SK-MEL-5 (cell line): ENCODE results near the gene AKAP12. TPM values are rescaled to one million over a fixed set of nuclear protein-coding genes. Genes with fewer than 3 reads are reported as not detected.

Experiments used
- DNase-seq: peaks from one replicate; pipeline ENCODE4 v3.0.0-alpha.2; 2016; ENCODE audit warnings: low read depth, low spot score
- in situ Hi-C: cut with HindIII; loops from 2 replicates; pipeline ENCODE4 v1.10.0; 2016; ENCODE audit warnings: low sequenced_read_pairs, high pct_unique_total_duplicates, low pct_unique_long_range_greater_than_20kb
- polyA plus RNA-seq, 2 experiments: library from polyadenylated mRNA; depleted of rRNA; stranded (reverse); fragments of >200 nt; gene quantifications; 2 replicates each; pipeline ENCODE4 v1.2.3, GENCODE V29; 2015
- total RNA-seq: library from RNA; depleted of rRNA; stranded (reverse); fragments of >200 nt; shearing (Covaris generic); gene quantifications from 2 replicates; pipeline ENCODE4 v1.2.3, GENCODE V29; 2014; rRNA removed

AKAP12 gene, protein sequence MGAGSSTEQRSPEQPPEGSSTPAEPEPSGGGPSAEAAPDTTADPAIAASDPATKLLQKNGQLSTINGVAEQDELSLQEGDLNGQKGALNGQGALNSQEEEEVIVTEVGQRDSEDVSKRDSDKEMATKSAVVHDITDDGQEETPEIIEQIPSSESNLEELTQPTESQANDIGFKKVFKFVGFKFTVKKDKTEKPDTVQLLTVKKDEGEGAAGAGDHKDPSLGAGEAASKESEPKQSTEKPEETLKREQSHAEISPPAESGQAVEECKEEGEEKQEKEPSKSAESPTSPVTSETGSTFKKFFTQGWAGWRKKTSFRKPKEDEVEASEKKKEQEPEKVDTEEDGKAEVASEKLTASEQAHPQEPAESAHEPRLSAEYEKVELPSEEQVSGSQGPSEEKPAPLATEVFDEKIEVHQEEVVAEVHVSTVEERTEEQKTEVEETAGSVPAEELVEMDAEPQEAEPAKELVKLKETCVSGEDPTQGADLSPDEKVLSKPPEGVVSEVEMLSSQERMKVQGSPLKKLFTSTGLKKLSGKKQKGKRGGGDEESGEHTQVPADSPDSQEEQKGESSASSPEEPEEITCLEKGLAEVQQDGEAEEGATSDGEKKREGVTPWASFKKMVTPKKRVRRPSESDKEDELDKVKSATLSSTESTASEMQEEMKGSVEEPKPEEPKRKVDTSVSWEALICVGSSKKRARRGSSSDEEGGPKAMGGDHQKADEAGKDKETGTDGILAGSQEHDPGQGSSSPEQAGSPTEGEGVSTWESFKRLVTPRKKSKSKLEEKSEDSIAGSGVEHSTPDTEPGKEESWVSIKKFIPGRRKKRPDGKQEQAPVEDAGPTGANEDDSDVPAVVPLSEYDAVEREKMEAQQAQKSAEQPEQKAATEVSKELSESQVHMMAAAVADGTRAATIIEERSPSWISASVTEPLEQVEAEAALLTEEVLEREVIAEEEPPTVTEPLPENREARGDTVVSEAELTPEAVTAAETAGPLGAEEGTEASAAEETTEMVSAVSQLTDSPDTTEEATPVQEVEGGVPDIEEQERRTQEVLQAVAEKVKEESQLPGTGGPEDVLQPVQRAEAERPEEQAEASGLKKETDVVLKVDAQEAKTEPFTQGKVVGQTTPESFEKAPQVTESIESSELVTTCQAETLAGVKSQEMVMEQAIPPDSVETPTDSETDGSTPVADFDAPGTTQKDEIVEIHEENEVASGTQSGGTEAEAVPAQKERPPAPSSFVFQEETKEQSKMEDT (N-terminal part only)
- 24.6 and 26.3 TPM in 2 replicates for total RNA-seq
- polyA plus RNA-seq (2015; cell fraction: cytosol; rRNA removed), result 11.6 and 16.2 TPM in 2 replicates
- polyA plus RNA-seq (2015; cell fraction: nucleus; rRNA removed), result 8.4 and 9.6 TPM in 2 replicates

GRCh38 chr6:151239603-151240035 lies at the start of gene AKAP12:
Gene AKAP12, plus strand, starts transcription at chr6:151239967. Its CDS starts 596 bp downstream, at chr6:151240563.
- in situ Hi-C loops, result no loop called here
- DNase-seq, result no peak

GRCh38 chr6:151191527-151191926 lies 48.2 kb upstream of the AKAP12 start:
- no peak for DNase-seq
- in situ Hi-C loops, result no loop called here

- DNase-seq, result no peak
- in situ Hi-C loops, result no loop called here
Measured at GRCh38 chr6:151196555-151196954, 43.2 kb upstream of the AKAP12 start.

DNA sequence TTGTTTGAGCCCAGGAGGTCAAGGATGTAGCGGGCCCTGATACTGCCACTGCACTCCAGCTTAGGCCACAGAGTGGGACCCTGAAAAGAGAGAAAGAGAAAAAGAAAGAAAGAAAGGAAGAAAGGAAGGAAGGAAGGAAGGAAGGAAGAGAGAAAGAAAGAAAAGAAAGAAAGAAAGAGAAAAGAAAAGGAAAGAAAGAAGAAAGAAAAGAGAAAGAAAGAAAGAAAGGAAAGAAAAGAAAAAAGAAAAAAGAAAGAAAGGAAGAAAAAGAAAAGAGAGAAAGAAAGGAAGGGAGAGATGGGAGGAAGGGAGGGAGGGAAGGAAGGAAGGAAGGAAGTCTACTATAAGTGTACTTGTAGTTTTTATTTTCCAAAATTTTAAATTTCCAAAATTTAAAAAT lies 42.2 kb upstream of the AKAP12 start:
- in situ Hi-C loops, result no loop called here
- DNase-seq, result no peak

DNA sequence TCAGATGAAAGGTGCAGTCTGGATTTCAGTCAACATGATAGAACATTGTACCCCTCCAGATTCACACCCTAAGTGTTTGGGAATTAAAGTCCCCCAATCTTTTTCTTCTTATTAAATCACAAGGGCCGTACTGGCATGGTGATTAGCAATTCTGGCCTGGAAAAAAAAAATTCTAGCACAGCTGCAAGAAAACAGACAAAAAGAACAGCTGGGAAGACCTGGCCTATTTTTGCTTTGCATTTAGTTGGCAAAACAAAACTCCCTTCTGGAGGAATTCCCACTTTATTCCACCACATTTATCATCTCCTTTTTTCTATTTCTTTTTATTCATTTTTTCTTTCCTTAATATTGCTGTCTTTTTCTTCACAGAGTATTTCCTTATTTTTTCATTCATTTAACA lies 39.8 kb upstream of the AKAP12 start:
- in situ Hi-C loops, result no loop called here
- DNase-seq, result no peak

DNA sequence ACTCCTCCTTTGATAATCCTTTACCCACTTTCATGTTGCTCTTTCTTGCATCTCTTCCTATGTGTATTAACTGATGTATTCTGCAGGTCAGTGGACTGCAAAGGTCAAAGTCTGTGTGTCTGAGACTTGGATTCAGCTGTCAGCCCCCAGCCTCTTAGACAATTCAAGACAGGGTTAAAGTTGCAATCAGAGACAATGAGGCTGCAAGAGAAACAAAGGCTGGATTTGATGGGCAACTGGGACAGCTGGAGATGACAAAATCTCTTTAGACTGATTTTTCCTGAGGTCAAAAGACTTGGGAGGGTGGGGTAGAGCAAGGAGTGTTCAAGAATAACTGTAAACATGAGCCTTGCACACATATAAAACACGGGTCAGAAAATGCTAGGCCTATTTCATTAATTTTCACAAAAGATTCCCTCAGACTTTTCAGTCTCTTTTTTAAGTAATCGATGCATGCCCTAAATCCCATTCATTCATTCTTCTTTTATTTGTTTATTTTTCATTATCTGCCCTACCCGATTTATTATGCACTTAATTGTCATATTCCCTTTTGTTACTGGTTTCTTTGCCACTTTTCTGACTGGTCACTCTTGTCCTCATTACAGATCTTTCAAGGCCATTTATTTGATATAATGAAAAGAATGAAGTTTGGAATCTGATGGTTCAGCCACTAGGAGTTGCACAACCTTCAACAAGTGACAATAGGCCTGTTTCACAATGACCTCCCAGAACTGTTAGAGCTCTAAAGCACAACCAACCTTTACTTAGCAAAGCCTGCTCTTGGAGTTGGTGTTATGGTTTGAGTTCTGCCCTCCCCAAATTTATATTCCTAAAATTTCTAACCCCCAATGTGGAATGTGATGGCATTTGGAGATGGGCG lies 33.8 kb upstream of the AKAP12 start:
- in situ Hi-C loops, result no loop called here
- peak; percentile 28 for DNase-seq

DNA sequence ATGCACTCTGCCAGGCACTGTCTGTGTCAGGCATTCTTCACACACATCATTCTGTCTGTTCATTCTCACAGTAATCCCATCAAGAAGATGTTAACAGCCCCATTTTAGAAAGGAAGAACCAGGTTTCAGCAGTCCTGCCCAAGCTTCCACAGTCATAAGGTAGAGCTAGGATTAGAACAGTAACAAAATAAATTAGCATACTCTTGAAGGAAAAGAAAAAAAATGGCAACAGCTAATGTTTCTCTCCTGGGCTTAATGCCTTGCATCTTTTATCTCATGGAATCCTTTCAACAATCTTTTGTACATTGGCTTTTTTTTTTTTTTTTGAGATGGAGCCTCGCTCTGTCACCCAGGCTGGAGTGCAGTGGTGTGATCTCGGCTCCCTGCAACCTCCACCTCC lies 32.1 kb upstream of the AKAP12 start:
- in situ Hi-C loops, result no loop called here
- no peak for DNase-seq

DNA sequence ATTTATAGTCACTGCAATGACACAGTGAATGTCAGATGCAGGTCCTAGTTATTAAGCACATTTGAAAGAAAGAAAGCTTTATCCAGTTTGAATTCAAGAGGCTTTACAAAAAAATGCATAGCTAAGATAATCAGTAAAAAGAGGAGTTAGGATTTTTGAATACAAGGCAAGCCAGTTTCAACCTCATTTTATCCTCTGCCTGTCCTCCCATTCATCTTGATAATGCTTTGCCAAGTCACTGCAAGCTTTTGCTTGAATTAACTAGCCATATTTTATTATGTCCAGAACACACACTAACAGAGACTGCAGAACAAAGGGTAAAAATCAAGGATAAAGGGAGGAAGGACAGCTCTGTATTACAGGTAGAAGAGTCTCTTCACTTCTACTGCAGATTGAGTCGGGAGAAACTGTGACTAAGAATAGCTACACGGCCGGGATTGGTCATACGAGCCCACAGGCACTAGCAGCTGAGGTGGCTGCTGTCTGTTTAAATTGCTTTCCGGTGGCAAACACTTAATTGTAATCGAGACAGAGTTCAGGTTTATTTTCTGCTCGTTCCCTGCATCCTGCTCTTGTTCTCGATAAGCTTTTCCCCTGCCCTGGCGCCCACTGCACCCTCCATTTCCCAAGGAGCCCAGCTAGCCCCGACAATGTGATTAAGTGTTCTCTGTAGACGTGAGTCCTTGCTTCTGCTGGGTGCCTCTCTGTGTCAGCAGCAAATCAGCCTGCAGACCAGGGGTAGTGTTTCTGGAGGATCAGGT lies 30.5 kb upstream of the AKAP12 start:
- in situ Hi-C loops, result no loop called here
- DNase-seq, result peak; percentile 23

- no peak for DNase-seq
- in situ Hi-C loops, result no loop called here
Measured at GRCh38 chr6:151211075-151211474, 28.7 kb upstream of the AKAP12 start.

DNA sequence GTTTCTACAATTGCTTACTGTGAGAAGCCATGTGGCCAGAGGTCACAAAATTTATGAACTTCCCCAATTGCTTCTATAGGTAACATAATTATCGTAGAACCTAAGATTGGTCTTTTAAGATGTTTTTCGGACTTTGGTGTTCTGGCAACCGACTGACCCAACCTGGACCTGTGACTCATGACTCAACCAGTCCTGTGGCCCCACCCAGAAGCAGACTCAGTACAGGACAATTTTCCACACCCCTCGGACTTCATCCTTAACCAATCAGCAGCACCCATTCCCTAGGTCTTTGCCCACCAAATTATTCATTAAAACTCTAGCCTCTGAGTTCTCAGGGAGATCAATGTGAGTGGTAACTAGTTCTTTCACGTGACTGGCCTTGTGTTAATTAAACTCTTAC lies 26.4 kb upstream of the AKAP12 start:
- no peak for DNase-seq
- in situ Hi-C loops, result no loop called here

DNA sequence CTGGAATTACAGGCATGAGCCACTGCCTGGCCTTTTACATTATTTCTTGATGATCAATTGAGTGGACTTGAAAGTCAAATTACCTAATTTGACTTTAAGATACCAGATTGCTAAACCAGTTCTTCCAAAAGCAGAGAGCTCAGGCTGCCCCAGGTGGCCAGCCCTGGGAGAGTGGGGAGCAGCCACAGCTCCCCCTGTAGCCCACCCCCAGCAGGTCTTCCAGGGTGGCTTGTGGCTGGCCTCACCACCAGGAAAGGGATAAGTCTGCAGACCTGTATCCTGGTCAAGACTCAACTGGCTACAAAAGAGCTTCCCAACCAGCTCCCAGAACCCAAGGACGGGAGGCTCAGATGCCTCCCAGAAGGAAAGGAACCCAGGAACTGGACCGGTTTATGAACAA lies 23.8 kb upstream of the AKAP12 start:
- in situ Hi-C loops, result no loop called here
- DNase-seq, result no peak

GRCh38 chr6:151216804-151217203 lies 23.0 kb upstream of the AKAP12 start:
- DNase-seq, result no peak
- in situ Hi-C loops, result no loop called here

- no peak for DNase-seq
- in situ Hi-C loops, result no loop called here
Measured at GRCh38 chr6:151219192-151219591, 20.6 kb upstream of the AKAP12 start.

DNA sequence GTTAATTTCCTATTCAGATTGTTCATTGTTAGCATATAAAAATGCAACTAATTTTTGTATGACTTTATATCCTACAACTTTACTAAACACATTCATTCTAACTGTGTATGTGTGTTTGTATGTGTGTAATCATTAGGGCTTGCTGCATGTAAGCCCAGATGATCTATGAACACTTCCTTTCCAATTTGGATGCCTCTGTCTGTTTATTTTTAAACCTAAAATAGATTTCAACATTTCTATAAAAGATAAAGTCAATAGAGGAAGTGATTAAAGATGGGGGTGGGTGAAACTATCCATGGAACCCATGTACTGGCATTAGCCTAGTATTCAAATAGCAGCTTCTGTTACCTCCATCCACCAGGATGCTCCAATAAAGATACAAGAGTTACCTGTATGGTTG lies 15.7 kb upstream of the AKAP12 start:
- no peak for DNase-seq
- in situ Hi-C loops, result no loop called here

GRCh38 chr6:151225919-151226318 lies 13.8 kb upstream of the AKAP12 start:
- no peak for DNase-seq
- in situ Hi-C loops, result no loop called here

GRCh38 chr6:151228788-151229400 lies 10.9 kb upstream of the AKAP12 start:
- DNase-seq, result no peak
- in situ Hi-C loops, result no loop called here
